ENCODE data around the gene ZFP28. TPM values are rescaled to one million over a fixed set of nuclear protein-coding genes. Genes with fewer than 3 reads are reported as not detected.

The ZFP28 gene
- total RNA-seq, 2 experiments from 2014 or later: not detected

GRCh38 chr19:56507446-56508289, 31.1 kb upstream of the ZFP28 start, which contains the start of gene ZNF471:
Gene ZNF471, plus strand, starts transcription at chr19:56507855. Its CDS starts 3,717 bp downstream, at chr19:56511572.
- H3K9me2 ChIP-seq (ENCODE audit: insufficient read depth, low read length): no peaks in the 10 kb centered on the region
- TF ChIP-seq, protein P1, sequence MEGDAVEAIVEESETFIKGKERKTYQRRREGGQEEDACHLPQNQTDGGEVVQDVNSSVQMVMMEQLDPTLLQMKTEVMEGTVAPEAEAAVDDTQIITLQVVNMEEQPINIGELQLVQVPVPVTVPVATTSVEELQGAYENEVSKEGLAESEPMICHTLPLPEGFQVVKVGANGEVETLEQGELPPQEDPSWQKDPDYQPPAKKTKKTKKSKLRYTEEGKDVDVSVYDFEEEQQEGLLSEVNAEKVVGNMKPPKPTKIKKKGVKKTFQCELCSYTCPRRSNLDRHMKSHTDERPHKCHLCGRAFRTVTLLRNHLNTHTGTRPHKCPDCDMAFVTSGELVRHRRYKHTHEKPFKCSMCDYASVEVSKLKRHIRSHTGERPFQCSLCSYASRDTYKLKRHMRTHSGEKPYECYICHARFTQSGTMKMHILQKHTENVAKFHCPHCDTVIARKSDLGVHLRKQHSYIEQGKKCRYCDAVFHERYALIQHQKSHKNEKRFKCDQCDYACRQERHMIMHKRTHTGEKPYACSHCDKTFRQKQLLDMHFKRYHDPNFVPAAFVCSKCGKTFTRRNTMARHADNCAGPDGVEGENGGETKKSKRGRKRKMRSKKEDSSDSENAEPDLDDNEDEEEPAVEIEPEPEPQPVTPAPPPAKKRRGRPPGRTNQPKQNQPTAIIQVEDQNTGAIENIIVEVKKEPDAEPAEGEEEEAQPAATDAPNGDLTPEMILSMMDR (conservative IDR thresholded peaks at IDR 0.05; ENCODE audit: low read length): no peak
- no peak for TF ChIP-seq EZH2phosphoT487 (IDR thresholded peaks at IDR 0.05; ENCODE audit: borderline replicate concordance, low read depth, low read length)
- DNase-seq (ENCODE audit: low spot score): no peak
- H3K36me3 ChIP-seq (ENCODE audit: insufficient read depth, low read length): no peaks in the 10 kb centered on the region
- no peaks in the 10 kb centered on the region for H4K20me1 ChIP-seq (ENCODE audit: insufficient read depth, low read length)
- POLR2A ChIA-PET: no interaction called here
- H3K79me2 ChIP-seq (ENCODE audit: insufficient read depth, low read depth, low read length): no peaks in the 10 kb centered on the region
- BruUV-seq (replicated peaks): no TSS peak
- H3K27ac ChIP-seq (ENCODE audit: low read depth, low read length, poor library complexity, severe bottlenecking): no peak within 1 kb of the TSS
- H3K9me3 ChIP-seq (ENCODE audit: low read length): no peaks in the 10 kb centered on the region
- no peak within 1 kb of the TSS for H2AFZ ChIP-seq (ENCODE audit: low read length)
- intact Hi-C loops (cut with micrococcal nuclease; ENCODE audit: unreplicated experiment): no loop called here
- no peak within 1 kb of the TSS for H3K4me3 ChIP-seq (ENCODE audit: low read depth, low read length, poor library complexity, severe bottlenecking)
- CTCF ChIA-PET (ENCODE audit: unreplicated experiment): no interaction called here
- no peaks in the 10 kb centered on the region for H3K4me1 ChIP-seq (ENCODE audit: insufficient read depth, low read length, poor library complexity, severe bottlenecking)
- no peak within 1 kb of the TSS for H3K4me2 ChIP-seq (ENCODE audit: low read length)

DNA sequence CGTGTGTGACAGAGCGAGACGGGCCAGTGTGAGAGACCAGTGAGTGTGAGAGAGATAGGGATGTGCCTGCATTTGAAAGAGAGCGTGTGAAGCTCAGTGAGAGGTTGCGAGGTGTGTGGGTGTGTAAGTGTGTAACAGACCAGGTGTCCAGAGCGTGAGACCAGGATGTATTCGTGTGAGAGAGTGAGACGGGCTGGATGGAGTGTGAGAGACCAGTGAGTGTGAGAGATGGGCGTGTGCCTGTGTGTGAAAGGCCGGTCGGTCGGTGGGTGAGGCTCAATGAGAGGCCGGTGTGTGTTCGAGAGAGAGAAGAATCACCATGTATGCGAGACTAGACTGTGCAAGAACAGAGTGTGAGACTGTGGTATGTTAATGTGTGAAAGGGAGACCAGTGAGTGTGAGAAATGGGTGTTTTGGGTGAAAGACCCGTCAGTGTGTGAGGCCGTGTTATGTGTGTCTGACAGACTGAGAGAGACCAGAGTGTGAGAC, 30.4 kb upstream of the ZFP28 start:
- no peaks in the 10 kb centered on the region for H4K20me1 ChIP-seq (ENCODE audit: insufficient read depth, low read length)
- BruUV-seq (replicated peaks): no TSS peak
- H3K36me3 ChIP-seq (ENCODE audit: insufficient read depth, low read length): no peaks in the 10 kb centered on the region
- H3K4me3 ChIP-seq (ENCODE audit: low read depth, low read length, poor library complexity, severe bottlenecking): no peak overlapping the region
- TF ChIP-seq, protein P1 (conservative IDR thresholded peaks at IDR 0.05; ENCODE audit: low read length): no peak
- TF ChIP-seq EZH2phosphoT487 (IDR thresholded peaks at IDR 0.05; ENCODE audit: borderline replicate concordance, low read depth, low read length): no peak
- intact Hi-C loops (cut with micrococcal nuclease; ENCODE audit: unreplicated experiment): no loop called here
- no peaks in the 10 kb centered on the region for H3K9me3 ChIP-seq (ENCODE audit: low read length)
- ChIA-PET CTCF (ENCODE audit: unreplicated experiment) (no interaction called here), POLR2A (no interaction called here)
- H3K9me2 ChIP-seq (ENCODE audit: insufficient read depth, low read length): no peaks in the 10 kb centered on the region
- no peak for DNase-seq (ENCODE audit: low spot score)
- H3K4me1 ChIP-seq (ENCODE audit: insufficient read depth, low read length, poor library complexity, severe bottlenecking): no peaks in the 10 kb centered on the region
- no peaks in the 10 kb centered on the region for H3K79me2 ChIP-seq (ENCODE audit: insufficient read depth, low read depth, low read length)
- no peak overlapping the region for H3K27ac ChIP-seq (ENCODE audit: low read depth, low read length, poor library complexity, severe bottlenecking)
- H3K4me2 ChIP-seq (ENCODE audit: low read length): no peak overlapping the region
- H2AFZ ChIP-seq (ENCODE audit: low read length): no peak overlapping the region
